Tibial nerve (tissue), 4 donors: ENCODE data around the gene GPC4. TPM values are rescaled to one million over a fixed set of nuclear protein-coding genes. Genes with fewer than 3 reads are reported as not detected.

Experiments
- DNase-seq, 2 donors: peaks; one replicate each; pipeline ENCODE4 v3.0.0-alpha.2; 2019; ENCODE audit warnings: low spot score in 2 of 2
- H3K27ac ChIP-seq, 4 donors: fragments of 200-600 bp; sonication (generic) in 3 of 4; one replicate each; pipeline ENCODE4 v1.5.1; 2017 to 2019; ENCODE audit warnings: mild to moderate bottlenecking in 1 of 4
- H3K27me3 ChIP-seq, 2 donors: fragments of 200-600 bp; sonication (generic) in 1 of 2; one replicate each; pipeline versions ENCODE4 v1.5.1 to v1.6.0; 2017 to 2019
- H3K36me3 ChIP-seq, 3 donors: fragments of 200-600 bp; sonication (generic); one replicate each; pipeline ENCODE4 v1.5.1; 2018 to 2019
- H3K4me1 ChIP-seq, 4 donors: fragments of 200-600 bp; sonication (generic) in 3 of 4; one replicate each; pipeline ENCODE4 v1.5.1; 2017 to 2019
- H3K4me3 ChIP-seq, 4 donors: fragments of 200-600 bp; sonication (generic) in 3 of 4; one replicate each; pipeline ENCODE4 v1.5.1; 2017 to 2019; ENCODE audit warnings: mild to moderate bottlenecking in 1 of 4, moderate library complexity in 1 of 4
- H3K9me3 ChIP-seq, 4 donors: fragments of 200-600 bp; sonication (generic) in 3 of 4; one replicate each; pipeline ENCODE4 v1.5.1; 2017 to 2019
- CTCF ChIP-seq, 5 experiments: fragments of 200-600 bp in 3 of 5; fragments of 450-650 bp in 2 of 5; sonication (generic) in 3 of 5; IDR thresholded peaks; one replicate each; pipeline ENCODE4 v1.5.1; 2016 to 2019; ENCODE audit warnings: antibody characterized with exemption in 5 of 5, mild to moderate bottlenecking in 3 of 5, moderate library complexity in 2 of 5
- EP300 ChIP-seq, 2 donors: sonication (generic); formaldehyde crosslinking; IDR thresholded peaks; one replicate each; pipeline ENCODE4 v1.6.1; 2017; ENCODE audit warnings: antibody characterized with exemption in 2 of 2, mild to moderate bottlenecking in 1 of 2
- POLR2A ChIP-seq, 2 donors: fragments of 450-650 bp; IDR thresholded peaks; one replicate each; pipeline ENCODE4 v1.6.1; 2017; ENCODE audit warnings: antibody characterized with exemption in 2 of 2, mild to moderate bottlenecking in 2 of 2, moderate library complexity in 2 of 2
- WGBS, 2 donors: methylation state at CpG; one replicate each; pipeline ENCODE4 v1.1.5; 2018; 5-methylcytosine and 5-hydroxymethylcytosine counted together
- total RNA-seq, 4 donors: library from RNA; depleted of rRNA; stranded (reverse); fragments of >200 nt; gene quantifications; one replicate each; pipeline ENCODE4 v1.1.0, GENCODE V29; 2016

GPC4 gene
- total RNA-seq, 4 donors from 2014 or later, result 13.2 to 29.1 (median 25.5) TPM

DNA sequence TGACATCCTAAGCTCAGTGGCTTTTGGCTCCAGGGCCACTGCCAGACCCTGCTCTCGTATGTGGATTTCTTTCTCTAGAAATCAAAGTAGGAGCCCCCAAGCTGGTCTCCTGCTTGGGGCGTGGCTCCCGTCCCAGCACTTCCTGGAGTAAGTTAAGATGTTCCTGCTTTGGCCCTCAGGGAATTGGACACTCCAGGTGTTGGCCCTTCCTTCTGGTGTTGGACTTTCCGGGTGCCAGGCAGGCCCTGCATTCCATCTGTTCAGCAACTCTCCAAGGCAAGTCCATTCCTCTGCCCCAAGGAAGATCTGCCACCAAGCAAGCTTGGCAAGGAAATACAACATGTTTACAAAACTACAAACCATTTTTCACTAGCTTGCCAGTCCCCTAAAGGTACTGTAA is 22.1 kb upstream of the GPC4 start:
- Histone ChIP-seq H3K9me3 (no peaks in the 10 kb centered on the region), H3K27me3 (peaks cover 0 to 24% of the 10 kb centered on the region in 2 donors)

GRCh38 chrX:133435544-133436124 is 20.3 kb upstream of the GPC4 start:
- Histone ChIP-seq H3K4me1 (no peaks in the 10 kb centered on the region), H3K4me3 (no peak overlapping the region), H3K36me3 (no peaks in the 10 kb centered on the region), H3K27me3 (peaks cover 0 to 15% of the 10 kb centered on the region in 2 donors), H3K27ac (no peak overlapping the region), H3K9me3 (no peaks in the 10 kb centered on the region)
- DNase-seq, result no peak
- 54 to 78% methylated on average over 6 of the region's 6 CpGs for WGBS, 2 donors
- TF ChIP-seq POLR2A (IDR thresholded peaks at IDR 0.05) (no peak), EP300 (IDR thresholded peaks at IDR 0.05) (no peak), CTCF (IDR thresholded peaks at IDR 0.05) (no peak)

More for the DNA sequence above, 22.1 kb upstream of the GPC4 start:
- WGBS, 2 donors, result 60 to 100% methylated on average over 1 to 4 of the region's 4 CpGs
- TF ChIP-seq EP300 (IDR thresholded peaks at IDR 0.05) (no peak), POLR2A (IDR thresholded peaks at IDR 0.05) (no peak), CTCF (IDR thresholded peaks at IDR 0.05) (no peak)
- Histone ChIP-seq H3K4me1 (no peaks in the 10 kb centered on the region), H3K4me3 (no peak overlapping the region), H3K27ac (no peak overlapping the region), H3K36me3 (no peaks in the 10 kb centered on the region)
- DNase-seq, result no peak

DNA sequence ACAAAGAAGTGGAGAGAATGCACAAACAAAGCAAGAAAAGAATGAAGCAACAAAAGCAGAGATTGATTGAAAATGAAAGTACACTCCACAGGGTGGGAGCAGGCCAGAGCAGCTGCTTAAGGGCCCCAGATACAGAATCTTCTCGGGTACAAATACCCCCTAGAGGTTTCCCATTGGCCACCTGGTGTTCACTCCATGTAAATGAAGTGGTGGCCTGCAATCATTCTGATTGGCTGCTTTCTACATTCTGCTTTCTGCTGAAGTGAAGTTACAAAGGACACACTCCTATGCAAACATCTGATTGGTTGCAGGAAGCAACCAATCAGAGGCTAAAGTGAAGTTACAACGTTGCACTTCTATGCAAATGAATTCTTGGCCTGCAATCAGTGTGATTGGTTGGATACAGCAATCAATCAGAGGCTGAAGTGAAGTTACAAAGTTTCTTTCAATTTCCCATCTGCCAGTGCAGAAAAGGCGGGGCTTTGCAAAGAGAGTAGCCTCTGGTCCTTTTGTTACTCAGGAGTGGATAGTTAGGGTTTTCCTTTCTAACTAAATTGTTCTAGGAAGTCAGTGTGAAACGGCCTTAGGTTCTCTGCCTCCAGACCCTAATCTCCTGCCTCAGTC is 19.0 kb upstream of the GPC4 start:
- TF ChIP-seq EP300 (IDR thresholded peaks at IDR 0.05), result no peak
- TF ChIP-seq POLR2A (IDR thresholded peaks at IDR 0.05), result no peak
- TF ChIP-seq CTCF (IDR thresholded peaks at IDR 0.05), result no peak
- Histone ChIP-seq H3K27me3 (peaks cover 0 to 4% of the 10 kb centered on the region in 2 donors), H3K4me1 (no peaks in the 10 kb centered on the region), H3K27ac (no peak overlapping the region), H3K9me3 (no peaks in the 10 kb centered on the region), H3K4me3 (no peak overlapping the region), H3K36me3 (no peaks in the 10 kb centered on the region)
- DNase-seq, result no peak
- WGBS, 2 donors, result 56 to 74% methylated on average over 3 to 4 of the region's 4 CpGs

- no peak overlapping the region for H3K4me3 ChIP-seq
- H3K36me3 ChIP-seq, result no peaks in the 10 kb centered on the region
- TF ChIP-seq EP300 (IDR thresholded peaks at IDR 0.05) (no peak), POLR2A (IDR thresholded peaks at IDR 0.05) (no peak), CTCF (IDR thresholded peaks at IDR 0.05) (no peak)
- H3K9me3 ChIP-seq, result no peaks in the 10 kb centered on the region
- 82 to 93% methylated on average over 2 of the region's 2 CpGs for WGBS, 2 donors
- H3K4me1 ChIP-seq, result peaks cover 0 to 5% (median 0%) of the 10 kb centered on the region in 4 donors
- H3K27me3 ChIP-seq, result peaks cover 0 to 38% of the 10 kb centered on the region in 2 donors
- H3K27ac ChIP-seq, result no peak overlapping the region
- DNase-seq, result no peak
These were observed 4.6 kb upstream of the GPC4 start for GRCh38 chrX:133419911-133420310.

GRCh38 chrX:133418588-133418987 is 3.3 kb upstream of the GPC4 start:
- Histone ChIP-seq H3K27me3 (peaks cover 0 to 52% of the 10 kb centered on the region in 2 donors), H3K36me3 (no peaks in the 10 kb centered on the region), H3K9me3 (no peaks in the 10 kb centered on the region), H3K27ac (no peak overlapping the region), H3K4me3 (no peak overlapping the region), H3K4me1 (peaks cover 0 to 5% (median 0%) of the 10 kb centered on the region in 4 donors)
- no peak for DNase-seq
- no peak for TF ChIP-seq CTCF (IDR thresholded peaks at IDR 0.05)
- no peak for TF ChIP-seq POLR2A (IDR thresholded peaks at IDR 0.05)
- TF ChIP-seq EP300 (IDR thresholded peaks at IDR 0.05), result no peak
- WGBS, 2 donors, result 57 to 89% methylated on average over 2 of the region's 2 CpGs
